Measurements from ENCODE around the gene KRTAP3-3.
A peak's percentile ranks its signal among the peaks of the same experiment; 100 is the strongest.

Gene KRTAP3-3

DNA sequence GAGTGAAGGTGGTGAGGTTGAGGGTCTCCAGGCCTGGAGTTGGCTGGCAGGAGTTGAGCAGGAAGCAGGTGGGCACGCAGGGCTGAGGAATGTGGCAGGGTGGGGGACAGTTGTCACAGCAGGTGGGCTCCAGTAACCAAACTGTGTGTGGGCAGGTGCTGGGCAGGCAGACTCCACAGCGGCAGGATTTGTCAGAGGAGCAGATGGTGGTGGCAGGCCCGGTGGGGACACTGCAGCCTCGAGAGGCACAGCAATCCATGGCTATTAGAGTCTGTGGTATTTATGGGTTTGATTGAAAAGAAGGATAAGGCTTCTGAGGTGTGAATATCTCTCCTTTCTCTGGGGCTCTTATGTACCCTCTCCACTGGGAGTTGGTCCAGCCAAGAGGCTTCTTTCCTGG is at the start of gene KRTAP3-3:
KRTAP3-3 (minus strand) TSS at position 326 of the 400 bp plus-strand sequence; CDS start at position 259, 67 bp downstream.
- DNase-seq: peak; percentile 28 to 82

DNA sequence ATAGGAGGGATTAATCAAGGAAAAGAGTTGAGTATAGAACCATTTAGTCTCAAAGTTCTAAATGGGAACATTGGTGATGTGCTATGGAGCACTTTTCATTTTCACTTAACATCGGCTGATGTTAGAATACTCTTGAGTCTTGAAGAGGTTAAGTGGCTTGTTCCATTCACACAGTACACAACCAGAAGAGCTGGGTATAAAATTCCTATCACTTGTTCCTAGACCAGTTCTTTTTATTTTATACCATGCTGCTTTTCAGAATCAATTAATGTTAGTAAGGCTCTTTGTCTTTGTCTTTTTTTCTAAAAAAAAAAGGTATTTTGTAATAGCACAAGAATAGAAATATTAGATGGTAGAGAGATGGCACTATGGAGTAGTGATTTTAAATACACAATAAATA is 49.0 kb upstream of the KRTAP3-3 start:
- no peak for DNase-seq

GRCh38 chr17:41040783-41041571 is 47.0 kb upstream of the KRTAP3-3 start, which contains the start of gene KRTAP1-1:
Gene KRTAP1-1 (minus strand): TSS chr17:41041450. CDS start chr17:41041397, 53 bp downstream.
- DNase-seq: peak; percentile 5 to 59

DNA sequence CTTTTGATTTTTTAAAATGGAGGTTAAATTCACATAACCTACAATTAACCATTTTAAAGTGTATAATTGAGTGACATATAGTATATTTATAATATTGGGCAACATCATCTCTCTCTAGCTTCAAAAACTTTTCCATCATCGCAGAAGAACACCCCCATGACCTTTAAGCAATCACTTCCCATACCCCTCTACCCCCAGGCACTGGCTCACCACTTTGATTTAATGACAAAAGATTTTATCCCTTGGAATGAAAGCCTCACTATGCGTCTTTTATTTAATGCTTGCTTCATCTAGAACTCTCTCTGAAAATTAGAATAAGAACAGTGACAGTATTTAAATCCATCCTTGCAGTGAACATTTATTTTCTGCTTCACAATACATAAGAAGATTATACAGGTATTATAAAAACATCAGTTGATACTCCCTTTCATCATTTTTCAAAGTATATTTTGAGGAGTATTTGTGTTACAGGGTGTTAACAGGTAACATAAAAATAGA is 43.9 kb upstream of the KRTAP3-3 start:
- DNase-seq: no peak

DNA sequence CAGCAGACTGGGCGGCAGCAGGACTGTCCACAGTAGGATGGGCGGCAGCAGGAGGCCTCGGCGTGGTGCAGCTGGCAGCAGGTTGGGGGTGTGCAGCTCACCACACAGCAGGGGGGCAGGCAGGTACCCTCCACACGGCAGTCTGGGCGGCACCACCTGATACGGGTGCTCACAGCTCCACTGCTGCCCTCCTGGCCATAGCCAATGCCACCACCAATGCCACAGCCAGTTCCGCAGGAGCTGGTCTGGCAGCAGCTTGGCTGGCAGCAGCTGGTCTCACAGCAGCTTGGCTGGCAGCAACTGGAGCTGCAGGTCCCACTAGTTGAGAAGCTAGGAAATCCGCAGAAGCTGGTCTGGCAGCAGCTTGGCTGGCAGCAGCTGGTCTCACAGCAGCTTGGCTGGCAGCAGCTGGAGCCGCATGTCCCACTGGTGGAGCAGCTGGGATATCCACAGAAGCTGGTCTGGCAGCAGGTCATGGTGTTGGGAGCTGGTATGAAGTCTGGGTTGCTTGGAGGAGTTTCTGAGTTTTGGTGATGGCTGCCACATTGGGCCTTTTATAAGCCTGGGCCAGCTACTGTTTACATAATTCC is 40.5 kb upstream of the KRTAP3-3 start, which contains the start of gene KRTAP1-3:
KRTAP1-3 (minus strand) TSS at position 529 of the 590 bp plus-strand sequence; CDS start at position 476, 53 bp downstream.
- DNase-seq: peak; percentile 34 to 74

DNA sequence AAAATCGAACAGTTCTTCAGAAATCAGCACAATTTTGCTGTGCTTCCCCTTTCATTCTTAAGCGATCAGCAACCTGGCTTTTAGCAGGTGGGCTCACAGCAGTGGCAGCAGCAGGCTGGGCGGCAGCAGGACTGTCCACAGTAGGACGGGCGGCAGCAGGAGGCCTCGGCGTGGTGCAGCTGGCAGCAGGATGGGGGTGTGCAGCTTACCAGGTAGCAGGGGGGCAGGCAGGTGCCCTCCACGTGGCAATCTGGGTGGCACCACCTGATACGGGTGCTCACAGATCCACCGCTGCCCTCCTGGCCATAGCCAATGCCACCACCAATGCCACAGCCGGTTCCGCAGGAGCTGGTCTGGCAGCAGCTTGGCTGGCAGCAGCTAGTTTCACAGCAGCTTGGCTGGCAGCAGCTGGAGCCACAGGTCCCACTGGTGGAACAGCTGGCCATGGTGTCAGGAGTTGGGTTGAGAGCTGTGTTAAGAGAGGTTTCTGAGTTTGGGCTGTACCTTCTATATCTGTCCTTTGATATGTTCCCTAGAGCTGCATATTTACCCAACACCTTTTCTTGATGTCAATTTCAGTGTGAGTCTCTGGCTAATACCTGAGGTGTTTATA is 35.8 kb upstream of the KRTAP3-3 start, which contains the start of gene KRTAP1-4:
KRTAP1-4 (minus strand) TSS at position 563 of the 613 bp plus-strand sequence; CDS start at position 446, 117 bp downstream.
- no peak for DNase-seq

GRCh38 chr17:41026715-41027471 is 32.9 kb upstream of the KRTAP3-3 start, which contains the start of gene KRTAP1-5:
Gene KRTAP1-5 (minus strand): TSS chr17:41027208. CDS start chr17:41027155, 53 bp downstream.
- DNase-seq: no peak

- DNase-seq: no peak
Observed at GRCh38 chr17:41024697-41025096, 30.7 kb upstream of the KRTAP3-3 start.

- no peak for DNase-seq
Observed at GRCh38 chr17:41020336-41020735, 26.4 kb upstream of the KRTAP3-3 start.

GRCh38 chr17:41019415-41019814 is 25.5 kb upstream of the KRTAP3-3 start:
- DNase-seq: no peak

- no peak for DNase-seq
Observed at GRCh38 chr17:41018541-41018940, 24.6 kb upstream of the KRTAP3-3 start.

DNA sequence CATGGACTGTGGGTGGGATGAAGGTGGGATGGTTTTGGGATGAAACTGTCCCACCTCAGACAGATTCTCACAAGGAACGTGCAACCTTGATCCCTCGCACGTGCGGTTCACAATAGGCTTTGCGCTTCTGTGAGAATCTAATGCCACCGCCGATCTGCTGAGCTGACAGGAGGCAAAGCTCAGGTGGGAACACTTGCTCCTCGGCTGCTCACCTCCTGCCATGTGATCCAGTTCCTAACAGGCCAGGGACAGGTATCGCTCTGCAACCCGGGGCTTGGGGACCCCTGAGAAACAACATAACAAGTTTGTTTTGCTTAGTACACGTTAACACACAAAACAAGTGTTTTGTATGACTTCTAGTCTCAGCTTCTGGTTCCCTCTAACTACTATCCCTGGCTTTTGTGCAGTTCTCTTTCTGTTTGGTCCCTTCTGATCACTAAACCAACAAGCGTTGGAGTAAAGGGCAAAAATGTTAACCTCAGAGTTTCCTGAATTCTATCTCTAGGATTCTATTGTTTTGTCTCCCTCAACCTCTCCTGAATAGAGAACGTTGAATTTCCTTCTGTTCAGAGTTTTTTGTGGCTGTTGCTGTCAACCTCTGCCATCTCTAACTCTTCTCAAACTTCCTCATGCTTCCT is 22.7 kb upstream of the KRTAP3-3 start:
- no peak for DNase-seq

GRCh38 chr17:41015454-41015853 is 21.5 kb upstream of the KRTAP3-3 start:
- DNase-seq: no peak

DNA sequence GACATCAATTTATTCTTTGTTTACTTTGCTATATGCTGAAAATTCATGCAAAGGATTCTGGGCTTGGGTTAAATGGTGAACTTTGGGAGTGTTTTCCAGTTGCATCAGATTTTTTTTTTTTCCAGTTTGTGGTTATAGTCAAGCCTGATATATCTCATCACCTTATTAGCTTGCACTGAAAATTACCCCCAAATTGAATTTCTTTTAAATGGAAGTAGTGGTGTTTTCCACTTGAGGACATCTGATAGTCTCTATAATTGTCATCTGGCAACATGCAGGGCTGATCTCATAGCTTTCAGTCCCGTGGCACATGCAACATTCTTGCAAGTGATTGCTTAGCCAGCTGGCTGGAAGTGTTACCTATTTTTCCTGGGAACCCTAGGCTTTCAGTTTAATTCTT is 19.6 kb upstream of the KRTAP3-3 start:
- no peak for DNase-seq

DNA sequence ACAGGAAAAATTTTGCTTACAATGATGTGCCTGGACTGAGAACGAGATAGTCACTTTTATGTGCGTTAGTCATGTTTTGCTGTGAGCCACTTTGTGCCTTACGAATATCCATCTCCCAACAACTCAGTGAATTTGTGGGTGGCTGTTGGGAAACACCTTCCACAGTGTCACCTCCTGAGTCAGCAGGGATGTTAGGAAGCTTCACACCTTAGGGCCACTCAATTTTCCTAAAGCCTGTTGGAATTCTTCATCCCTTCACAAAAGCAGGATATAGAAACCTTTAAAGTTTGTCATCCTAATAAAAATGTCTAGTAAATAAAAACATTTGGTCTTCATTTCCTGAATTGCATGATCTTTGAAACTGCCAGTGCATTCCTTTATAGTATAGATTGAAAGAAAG is 19.2 kb upstream of the KRTAP3-3 start:
- no peak for DNase-seq

GRCh38 chr17:41012326-41013120 is 18.6 kb upstream of the KRTAP3-3 start:
- DNase-seq: no peak

GRCh38 chr17:41010441-41010840 is 16.5 kb upstream of the KRTAP3-3 start:
- DNase-seq: no peak

- DNase-seq: no peak
Observed at GRCh38 chr17:41009936-41010335, 16.0 kb upstream of the KRTAP3-3 start.

GRCh38 chr17:41009301-41009760 is 15.4 kb upstream of the KRTAP3-3 start:
- DNase-seq: no peak

GRCh38 chr17:41008811-41009210 is 14.8 kb upstream of the KRTAP3-3 start, which contains the start of gene KRTAP3-1:
Gene KRTAP3-1 (minus strand): TSS chr17:41009128. CDS start chr17:41009074, 54 bp downstream.
- no peak for DNase-seq

- DNase-seq: peak in 1 of 2 experiments; percentile 35
Observed at GRCh38 chr17:41004397-41004796, 10.4 kb upstream of the KRTAP3-3 start.

Data from NCI-H2081 (cell line).